Amniotic stem cell (primary cell): ENCODE results near the gene CALN1.
"Not testable (repeated sequence)": the region's sequence is repeated elsewhere in the genome, so short reads cannot be mapped to it uniquely, and the experiment has no call there.

Experiments
- DNase-seq: peaks from one replicate; lab custom pipeline; 2025; lab: John Stamatoyannopoulos, UW

The CALN1 gene

DNA sequence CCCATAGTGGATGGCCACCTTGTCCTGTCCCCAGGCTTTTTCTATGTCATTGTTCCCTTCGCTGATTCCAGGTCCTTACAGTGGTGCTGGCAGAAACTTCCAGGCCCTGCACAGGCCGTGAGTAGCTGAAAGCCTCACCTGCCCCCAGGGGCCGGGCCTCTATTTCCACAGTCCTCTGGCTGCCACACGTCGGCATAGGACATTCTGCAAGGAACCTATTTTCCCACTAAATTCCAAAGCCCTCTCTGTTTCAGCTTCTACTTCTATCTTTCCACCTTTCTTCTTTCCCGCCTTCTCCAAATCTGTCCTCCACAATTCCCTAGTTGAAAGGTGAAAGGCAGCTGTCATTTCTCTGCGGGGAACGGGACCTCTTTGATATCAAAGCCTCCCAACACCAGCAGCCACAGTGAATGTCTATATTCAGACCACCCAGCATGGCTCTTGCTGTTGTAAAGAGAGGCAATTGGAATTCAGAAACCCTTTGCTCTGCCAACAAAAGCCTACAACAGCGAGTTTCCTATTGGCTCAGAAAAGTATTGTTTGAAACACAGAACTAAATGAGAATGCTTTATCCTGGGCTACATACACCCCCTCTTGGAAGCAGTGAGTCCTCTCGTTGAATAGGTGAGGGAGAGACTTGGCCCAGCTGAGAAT, 672.5 kb downstream of the CALN1 start:
- no peak for DNase-seq

GRCh38 chr7:71737931-71738540, 674.1 kb downstream of the CALN1 start:
- not testable (repeated sequence) for DNase-seq

GRCh38 chr7:71735961-71736556, 676.1 kb downstream of the CALN1 start:
- peak; percentile 5 for DNase-seq

DNA sequence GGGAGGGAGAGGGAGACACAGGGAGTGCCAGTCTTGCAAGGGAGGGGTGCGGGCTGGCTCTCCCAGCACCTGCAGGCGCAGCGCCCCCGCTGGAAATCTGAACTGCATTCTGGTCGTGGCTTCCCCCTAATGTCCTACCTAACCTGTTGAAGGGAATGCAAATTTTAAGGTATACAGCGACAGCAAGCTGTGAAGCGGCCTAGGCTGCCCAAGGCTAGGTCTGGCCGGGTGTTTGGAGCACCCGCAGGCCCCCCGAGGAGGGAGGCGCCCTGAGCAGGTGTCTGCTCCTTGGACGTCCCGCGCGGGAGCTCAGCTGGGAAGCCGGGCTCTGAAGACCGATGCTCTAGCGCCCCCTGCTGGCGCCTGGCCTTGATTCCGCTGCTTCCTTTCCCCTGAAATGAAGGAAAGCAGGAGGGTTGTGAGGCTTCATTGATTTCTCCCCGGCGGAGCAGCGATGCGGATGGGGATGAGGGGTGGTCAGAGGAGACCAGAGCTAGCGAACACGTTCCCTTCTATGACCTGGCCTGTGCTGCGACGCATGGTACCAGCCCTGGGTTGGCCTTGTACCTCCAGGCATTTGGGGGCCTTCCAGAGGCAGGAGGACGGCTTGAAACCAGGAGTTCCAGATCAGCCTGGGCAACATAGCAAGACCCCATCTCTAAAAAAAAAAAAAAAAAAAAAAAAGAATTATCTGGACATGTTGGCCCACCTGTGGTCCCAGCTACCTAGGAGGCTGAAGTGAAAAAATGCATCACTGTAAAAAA, 678.8 kb downstream of the CALN1 start:
- DNase-seq = peak; percentile 19

DNA sequence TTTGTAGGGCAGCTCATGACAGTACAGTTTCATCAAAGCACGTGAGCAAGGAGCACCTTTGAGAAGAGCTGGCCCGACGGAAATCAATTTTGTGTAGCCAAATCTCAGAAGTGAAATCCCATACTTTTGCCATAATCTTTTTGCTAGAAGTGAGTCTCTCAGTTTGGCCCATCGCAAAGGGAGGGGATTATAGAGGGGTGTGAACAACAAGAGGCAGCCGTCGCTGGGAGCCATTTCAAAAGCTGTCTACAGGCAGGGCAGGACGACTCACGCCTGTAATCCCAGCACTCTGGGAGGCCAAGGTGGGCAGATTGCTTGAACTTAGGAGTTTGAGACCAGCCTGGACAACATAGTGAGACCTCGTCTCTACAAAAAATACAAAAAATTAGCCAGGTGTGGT, 680.4 kb downstream of the CALN1 start:
- no peak for DNase-seq
